ENCODE measurements around the gene DIP2C.
"Not testable (repeated sequence)": the region's sequence is repeated elsewhere in the genome, so short reads cannot be mapped to it uniquely, and the experiment has no call there.

The DIP2C gene

DNA sequence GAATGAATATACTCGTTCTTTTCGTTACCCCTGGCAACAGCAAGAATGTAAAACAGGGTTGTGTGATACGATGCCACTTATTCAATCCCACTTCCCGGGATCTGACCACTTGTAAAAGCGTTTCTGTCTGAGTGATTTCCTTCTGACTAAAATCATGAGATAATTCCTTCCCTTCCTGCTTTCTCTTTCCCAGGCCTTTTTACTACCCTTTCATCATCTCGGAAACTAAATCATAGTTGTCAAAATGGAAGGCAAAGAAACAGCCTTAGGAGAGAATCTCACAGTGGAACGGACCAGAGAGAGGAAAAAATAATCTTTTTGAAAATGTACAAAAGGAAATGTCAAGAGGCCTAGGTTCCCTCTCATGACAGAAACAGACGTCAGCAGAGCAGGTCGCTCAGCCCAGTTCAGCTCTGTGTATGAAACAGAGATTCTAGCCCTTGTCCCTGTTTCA lies 29.8 kb downstream of the DIP2C start:
- DNase-seq: no peak

DNA sequence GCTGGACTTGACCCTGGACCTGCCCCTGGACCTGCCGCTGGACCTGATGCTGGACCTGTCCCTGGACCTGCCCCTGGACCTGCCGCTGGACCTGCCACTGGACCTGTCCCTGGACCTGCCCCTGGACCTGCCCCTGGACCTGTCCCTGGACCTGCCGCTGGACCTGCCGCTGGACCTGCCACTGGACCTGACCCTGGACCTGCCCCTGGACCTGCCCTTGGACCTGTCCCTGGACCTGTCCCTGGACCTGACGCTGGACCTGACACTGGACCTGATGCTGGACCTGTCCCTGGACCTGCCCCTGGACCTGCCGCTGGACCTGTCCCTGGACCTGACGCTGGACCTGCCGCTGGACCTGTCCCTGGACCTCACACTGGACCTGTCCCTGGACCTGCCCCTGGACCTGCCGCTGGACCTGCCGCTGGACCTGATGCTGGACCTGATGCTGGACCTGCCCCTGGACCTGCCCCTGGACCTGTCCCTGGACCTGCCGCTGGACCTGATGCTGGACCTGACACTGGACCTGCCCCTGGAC lies 31.6 kb downstream of the DIP2C start:
- DNase-seq: not testable (repeated sequence)

DNA sequence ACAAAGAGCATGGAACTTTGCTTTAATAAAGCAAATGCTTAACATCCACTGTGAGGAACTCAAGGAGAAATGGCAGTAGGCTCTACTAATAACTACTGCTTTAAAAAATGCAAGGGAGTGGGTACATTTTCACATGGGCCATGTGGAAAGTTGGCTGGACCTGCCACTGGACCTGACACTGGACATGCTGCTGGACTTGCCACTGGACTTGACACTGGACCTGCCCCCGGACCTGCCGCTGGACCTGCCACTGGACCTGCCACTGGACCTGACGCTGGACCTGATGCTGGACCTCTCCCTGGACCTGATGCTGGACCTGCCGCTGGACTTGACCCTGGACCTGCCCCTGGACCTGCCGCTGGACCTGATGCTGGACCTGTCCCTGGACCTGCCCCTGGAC lies 32.6 kb downstream of the DIP2C start:
- no peak for DNase-seq

DNA sequence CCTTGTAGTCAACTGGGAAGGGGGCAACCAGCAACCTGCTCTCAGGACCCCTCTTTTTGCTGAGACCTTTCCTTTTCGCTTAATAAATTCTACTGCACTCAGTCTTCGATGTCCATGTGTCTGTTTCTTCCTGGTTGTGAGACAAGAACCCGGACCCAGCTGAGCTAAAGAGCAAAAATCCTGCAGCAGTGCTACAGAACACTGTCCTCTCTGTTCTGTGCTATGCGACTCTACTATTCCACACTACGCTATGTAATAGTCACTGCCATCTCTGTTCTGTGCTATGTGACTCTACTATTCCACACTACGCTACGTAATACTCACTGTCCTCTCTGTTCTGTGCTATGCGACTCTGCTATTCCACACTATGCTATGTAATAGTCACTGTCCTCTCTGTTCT lies 34.3 kb downstream of the DIP2C start:
- no peak for DNase-seq

DNA sequence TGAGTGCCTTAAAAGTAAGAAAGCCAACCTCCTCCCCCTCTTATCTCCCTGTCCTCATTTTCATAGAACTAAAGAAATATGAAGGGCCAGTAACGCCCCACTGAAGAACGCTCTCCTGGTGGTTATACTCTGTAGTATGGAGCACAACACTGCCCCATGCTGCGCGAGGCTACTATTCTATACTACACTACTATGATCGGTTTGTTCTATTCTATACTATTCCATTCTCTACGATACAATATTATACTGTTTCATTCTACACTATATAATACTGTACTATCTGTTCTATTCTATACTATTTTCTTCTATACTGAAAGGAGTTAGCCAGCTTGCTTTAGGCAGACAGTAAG lies 34.8 kb downstream of the DIP2C start:
- DNase-seq: no peak

DNA sequence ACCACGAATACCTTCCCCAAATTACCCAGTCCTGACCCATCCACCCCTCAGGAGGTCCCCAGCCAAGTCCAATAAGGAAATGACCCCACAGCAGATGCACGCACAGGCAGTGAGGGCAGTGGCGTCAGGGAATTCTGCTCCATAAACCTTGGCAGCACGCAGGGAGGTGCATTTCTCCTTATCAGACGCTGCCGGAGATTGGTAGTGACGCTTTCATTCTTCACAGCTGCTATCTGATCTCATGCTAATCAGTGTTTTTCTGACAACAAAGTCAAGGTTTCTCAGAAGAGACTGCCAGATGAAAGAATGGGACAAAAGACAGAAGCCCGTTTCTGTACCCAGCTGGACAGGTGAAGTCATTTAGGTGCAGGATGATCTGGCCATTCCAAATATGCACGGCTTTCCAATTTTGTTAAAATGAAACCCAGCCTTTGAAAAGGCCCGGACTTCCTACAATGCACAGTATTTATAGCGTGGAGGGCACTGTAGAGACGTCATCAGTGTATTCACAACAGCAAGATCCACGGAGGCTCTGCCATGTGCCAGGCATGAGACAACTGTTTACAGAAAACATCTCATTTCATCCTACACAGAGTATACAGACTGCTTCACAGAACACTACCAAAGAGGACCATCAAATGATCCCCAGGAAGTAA lies 35.3 kb downstream of the DIP2C start:
- DNase-seq: no peak

DNA sequence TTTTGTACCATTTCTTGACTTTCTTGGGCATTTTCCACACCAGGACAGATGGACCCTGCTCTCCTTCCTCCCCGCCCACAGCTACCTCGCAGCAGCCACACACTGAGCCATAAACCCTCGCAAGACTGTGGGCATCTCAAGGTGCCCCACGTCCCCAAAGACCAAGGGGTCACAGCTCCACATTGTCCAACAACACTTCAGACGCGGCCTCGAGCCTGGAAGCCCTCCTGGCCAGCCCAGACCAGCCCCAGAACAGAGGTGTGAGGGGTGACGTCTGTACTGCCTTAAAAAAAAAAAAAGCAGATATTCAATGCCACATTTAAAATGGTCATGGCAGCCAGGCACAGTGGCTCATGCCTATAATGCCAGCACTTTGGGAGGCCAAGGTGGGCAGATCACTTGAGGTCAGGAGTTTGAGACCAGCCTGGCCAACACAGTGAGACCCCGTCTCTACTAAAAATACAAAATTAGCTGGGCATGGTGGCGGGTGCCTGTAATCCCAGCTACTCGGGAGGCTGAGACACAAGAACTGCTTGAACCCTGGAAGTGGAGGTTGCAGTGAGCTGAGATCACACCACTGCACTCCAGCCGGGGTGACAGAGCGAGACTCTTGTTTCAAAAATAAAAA lies 36.5 kb downstream of the DIP2C start:
- DNase-seq: not testable (repeated sequence)

GRCh38 chr10:652233-652632 lies 37.2 kb downstream of the DIP2C start:
- DNase-seq: no peak

DNA sequence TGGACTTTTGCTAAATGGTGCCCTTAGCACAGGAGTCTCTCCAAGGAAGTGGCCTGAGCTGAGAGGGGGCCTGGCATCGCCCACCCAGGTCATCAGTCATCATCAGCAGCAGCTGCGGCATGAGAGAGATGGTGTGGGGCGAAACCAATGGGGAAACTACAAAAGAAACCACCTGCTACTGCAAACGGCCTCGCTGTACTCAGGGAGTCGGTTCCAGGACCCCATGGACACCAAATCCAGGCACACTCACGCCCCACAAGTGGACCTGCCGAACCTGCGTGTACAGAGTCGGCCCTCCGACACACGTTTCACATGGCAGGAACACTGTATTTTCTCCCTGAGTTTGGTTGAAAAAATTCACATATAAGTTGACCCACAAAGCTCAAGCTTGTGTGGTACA lies 37.8 kb downstream of the DIP2C start:
- DNase-seq: no peak

DNA sequence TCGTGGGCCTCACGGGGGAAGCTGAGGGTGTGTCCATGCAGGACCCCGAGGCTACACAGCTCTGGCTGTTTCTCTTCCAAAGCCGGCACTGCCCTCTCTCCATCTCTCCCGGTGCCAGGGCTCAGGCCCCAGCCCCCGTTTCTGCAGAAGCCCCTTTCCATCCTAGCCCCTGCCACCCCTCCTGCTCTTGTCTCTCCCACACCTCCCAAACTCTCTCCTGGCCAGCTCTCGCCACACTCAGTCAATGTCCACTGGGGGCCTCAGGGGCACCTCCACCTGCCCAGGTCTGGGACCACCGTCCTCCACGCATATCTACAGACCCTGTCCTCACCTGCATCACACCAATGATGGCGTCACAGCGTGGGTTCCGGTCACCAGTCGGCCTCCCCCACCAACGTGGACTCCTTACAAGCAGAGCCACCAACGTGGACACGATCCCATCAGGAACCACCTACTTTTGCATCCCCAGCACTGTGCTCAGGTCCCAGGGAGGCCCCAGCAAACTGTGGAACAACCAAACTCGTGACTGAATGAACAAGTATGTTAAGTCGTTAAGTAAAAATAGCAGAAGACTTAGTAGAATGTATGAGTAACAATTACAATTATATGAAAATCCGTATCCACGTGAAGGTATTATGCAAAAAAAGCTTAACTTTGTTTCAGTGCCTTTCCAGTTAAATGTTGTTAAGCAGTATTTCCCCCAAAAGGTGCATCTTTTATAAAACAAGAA lies 38.4 kb downstream of the DIP2C start:
- no peak for DNase-seq

DNA sequence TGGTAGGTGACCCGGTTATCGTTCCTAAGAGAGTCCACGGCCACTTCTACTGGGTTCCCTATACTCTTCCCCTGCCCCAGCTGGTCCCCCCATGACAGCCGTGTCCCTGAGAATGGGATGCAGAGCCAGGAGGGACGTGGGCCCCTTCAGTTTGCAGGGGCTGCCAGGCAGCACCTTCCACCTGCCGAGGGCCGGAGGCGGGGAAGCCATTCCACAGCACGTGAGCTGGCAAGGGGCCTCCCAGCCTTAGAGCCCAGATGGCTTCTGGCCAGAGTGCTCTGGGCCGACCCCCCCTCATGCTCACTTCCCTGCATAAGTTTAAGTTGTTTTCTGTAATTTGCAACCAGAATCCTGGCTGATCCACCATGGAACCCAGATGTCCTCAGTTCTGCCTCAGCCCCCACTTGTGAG lies 39.0 kb downstream of the DIP2C start:
- no peak for DNase-seq

GRCh38 chr10:649798-650440 lies 39.5 kb downstream of the DIP2C start:
- no peak for DNase-seq

- DNase-seq: no peak
These were observed 40.0 kb downstream of the DIP2C start for GRCh38 chr10:649445-649797.

DNA sequence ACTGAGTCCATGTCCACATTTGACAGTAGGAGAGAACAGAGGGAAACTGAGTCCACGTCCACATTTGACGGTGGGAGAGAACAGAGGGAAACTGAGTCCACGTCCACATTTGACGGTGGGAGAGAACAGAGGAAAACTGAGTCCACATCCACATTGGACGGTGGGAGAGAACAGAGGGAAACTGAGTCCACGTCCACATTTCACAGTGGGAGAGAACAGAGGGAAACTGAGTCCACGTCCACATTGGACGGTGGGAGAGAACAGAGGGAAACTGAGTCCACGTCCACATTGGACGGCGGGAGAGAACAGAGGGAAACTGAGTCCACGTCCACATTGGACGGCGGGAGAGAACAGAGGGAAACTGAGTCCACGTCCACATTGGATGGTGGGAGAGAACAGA lies 42.4 kb downstream of the DIP2C start:
- DNase-seq: not testable (repeated sequence)

DNA sequence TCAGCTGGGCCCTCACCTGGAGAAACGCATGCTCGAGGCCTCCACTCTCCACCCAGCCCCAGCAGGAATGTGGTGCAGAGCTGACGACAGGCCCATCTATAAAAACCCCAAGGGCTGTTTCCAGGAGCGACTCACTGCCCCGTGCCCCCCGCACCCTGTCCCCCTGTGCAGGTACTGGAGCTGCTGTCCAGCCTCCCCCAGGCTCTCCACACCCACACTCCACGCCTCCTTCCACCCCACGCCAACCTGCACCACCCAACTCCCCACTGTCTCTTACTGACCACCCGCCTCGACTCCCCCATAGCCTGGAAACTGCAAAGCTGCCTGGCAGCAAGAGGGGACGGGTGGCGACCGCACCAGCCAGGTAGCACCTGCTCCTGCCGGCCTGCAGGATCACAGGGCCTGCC lies 43.3 kb downstream of the DIP2C start:
- no peak for DNase-seq

GRCh38 chr10:644943-645334 lies 44.5 kb downstream of the DIP2C start:
- DNase-seq: no peak

GRCh38 chr10:644076-644942 lies 45.2 kb downstream of the DIP2C start:
- no peak for DNase-seq

DNA sequence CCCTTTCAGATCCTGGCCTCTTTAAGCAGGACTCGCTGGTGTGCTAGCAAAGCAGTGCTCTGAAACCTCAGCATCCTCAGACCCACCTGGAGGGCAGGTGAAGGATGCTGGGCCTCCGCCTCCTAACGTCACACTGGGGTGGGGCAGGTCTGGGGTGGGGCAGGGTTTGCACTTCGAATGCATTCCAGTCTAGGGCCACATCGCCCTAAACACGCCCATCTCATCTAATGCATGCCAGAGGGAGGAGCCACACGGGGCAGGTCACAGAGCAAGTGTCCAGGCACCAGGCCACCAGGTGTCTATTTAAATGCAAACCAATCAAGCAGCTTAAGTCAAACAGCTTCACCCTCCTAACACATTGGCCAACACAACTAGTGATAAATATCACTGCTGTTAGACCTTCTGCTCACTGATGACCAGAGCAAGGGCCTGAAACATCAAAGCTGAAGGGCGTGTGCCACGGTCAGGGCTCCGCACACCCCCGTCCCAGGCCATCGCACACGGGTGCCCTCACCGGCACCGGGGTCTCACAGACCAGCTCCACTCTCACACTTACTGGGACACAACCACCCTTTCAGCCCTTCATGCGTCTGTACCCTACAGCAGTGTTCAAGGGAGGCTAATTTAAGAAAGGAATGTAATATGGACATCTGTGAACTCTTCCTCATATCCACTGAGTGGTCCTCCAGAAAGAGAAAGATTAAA lies 47.1 kb downstream of the DIP2C start:
- no peak for DNase-seq

- no peak for DNase-seq
These were observed 48.1 kb downstream of the DIP2C start for GRCh38 chr10:641149-642010.

DNA sequence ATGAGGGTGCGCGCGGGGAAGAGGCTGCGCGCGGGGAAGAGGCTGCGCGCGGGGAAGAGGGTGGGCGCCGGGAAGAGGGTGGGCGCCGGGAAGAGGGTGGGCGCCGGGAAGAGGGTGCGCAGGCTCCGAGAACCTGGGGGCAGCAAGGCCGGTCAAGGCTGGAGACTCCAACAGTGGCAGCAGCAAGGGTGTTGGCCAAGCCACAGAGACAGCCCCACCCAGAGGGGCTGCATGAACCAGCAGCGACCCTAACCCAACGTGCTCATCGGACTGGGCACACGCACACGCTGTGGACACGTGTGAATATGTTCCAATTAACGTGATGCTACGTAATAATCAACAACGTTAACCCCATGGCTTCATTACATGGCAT lies 48.8 kb downstream of the DIP2C start:
- no peak for DNase-seq
